Measurements from ENCODE around the gene CDC20B.
"Not testable (repeated sequence)": the region's sequence is repeated elsewhere in the genome, so short reads cannot be mapped to it uniquely, and the experiment has no call there.

The CDC20B gene

DNA sequence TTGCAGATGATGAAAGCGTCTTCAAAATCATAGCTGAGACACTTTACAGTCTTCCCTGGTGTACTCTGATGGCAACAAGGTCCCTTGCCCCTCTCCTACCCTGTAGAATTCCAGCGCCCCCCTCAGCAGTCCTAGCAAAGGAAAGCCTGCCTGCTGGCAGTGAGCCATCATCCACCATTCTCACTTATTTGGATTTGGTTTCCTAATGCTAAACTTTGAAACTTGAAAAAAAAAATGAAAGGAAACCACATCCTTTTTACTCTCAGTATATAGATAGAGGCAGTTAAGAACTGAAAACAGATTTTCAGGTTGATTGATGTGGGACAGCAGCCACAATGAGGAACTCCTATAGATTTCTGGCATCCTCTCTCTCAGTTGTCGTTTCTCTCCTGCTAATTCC is 70.6 kb downstream of the CDC20B start, which contains the start of gene GZMA:
Gene GZMA (plus strand): TSS at position 299 of the 400 bp plus-strand sequence. CDS start 37 bp downstream, at position 336.
- H3K27ac ChIP-seq (replicated peaks), result no peak within 1 kb of the TSS
- no peak for DNase-seq (ENCODE audit: low read depth in 1 of 2, low spot score in 1 of 2)

GRCh38 chr5:55101556-55102276 is 71.3 kb downstream of the CDC20B start:
- TF ChIP-seq REST (IDR thresholded peaks at IDR 0.05; ENCODE audit: insufficient replicate concordance, low read depth), result no peak
- H3K27ac ChIP-seq (replicated peaks), result no peak overlapping the region
- H3K27me3 ChIP-seq (ENCODE audit: insufficient read depth, poor library complexity, severe bottlenecking), result no peaks in the 10 kb centered on the region
- H3K4me3 ChIP-seq (replicated peaks; ENCODE audit: insufficient read depth, low read length), result no peak overlapping the region
- DNase-seq (ENCODE audit: low read depth in 1 of 2, low spot score in 1 of 2), result no peak

More for the DNA sequence above, 70.6 kb downstream of the CDC20B start, which contains the start of gene GZMA:
- TF ChIP-seq POLR2AphosphoS5 (IDR thresholded peaks at IDR 0.05; ENCODE audit: low read depth) (no peak), GABPA (IDR thresholded peaks at IDR 0.05; ENCODE audit: low read depth) (no peak), CTCF (IDR thresholded peaks at IDR 0.05; ENCODE audit: insufficient read depth, low read length) (no peak), SPI1 (IDR thresholded peaks at IDR 0.05; ENCODE audit: borderline replicate concordance, low read depth) (no peak), REST (IDR thresholded peaks at IDR 0.05; ENCODE audit: insufficient replicate concordance, low read depth) (no peak)
- H3K4me3 ChIP-seq (replicated peaks; ENCODE audit: insufficient read depth, low read length), result no peak within 1 kb of the TSS
- H3K27me3 ChIP-seq (ENCODE audit: insufficient read depth, poor library complexity, severe bottlenecking), result no peaks in the 10 kb centered on the region

- not testable (repeated sequence) for H3K4me3 ChIP-seq (replicated peaks; ENCODE audit: insufficient read depth, low read length); DNase-seq (ENCODE audit: low read depth in 1 of 2, low spot score in 1 of 2); H3K27me3 ChIP-seq (ENCODE audit: insufficient read depth, poor library complexity, severe bottlenecking); H3K27ac ChIP-seq (replicated peaks)
Observed at GRCh38 chr5:55101148-55101547, 71.8 kb downstream of the CDC20B start.

DNA sequence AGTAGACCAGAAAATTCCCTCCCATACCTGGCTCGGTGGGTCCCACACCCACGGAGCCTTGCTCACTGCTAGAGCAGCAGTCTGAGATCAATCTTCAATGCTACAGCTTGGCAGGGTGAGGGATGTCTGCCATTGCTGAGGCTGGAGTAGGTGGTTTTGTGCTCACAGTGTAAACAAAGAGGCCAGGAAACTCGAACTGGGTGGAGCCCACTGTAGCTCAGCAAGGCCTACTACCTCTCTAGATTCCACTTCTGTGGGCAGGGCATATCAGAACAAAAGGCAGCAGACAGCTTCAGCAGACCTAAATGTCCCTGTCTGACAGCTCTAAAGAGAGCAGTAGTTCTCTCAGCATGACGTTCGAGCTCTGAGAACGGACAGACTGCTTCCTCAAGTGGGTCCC is 76.1 kb downstream of the CDC20B start:
- no peak for TF ChIP-seq REST (IDR thresholded peaks at IDR 0.05; ENCODE audit: insufficient replicate concordance, low read depth)
- TF ChIP-seq POLR2AphosphoS5 (IDR thresholded peaks at IDR 0.05; ENCODE audit: low read depth), result no peak
- no peak for TF ChIP-seq GABPA (IDR thresholded peaks at IDR 0.05; ENCODE audit: low read depth)
- no peak for TF ChIP-seq SPI1 (IDR thresholded peaks at IDR 0.05; ENCODE audit: borderline replicate concordance, low read depth)
- TF ChIP-seq CTCF (IDR thresholded peaks at IDR 0.05; ENCODE audit: insufficient read depth, low read length), result no peak
- Histone ChIP-seq H3K4me3 (replicated peaks; ENCODE audit: insufficient read depth, low read length) (no peak overlapping the region), H3K27ac (replicated peaks) (no peak overlapping the region), H3K27me3 (ENCODE audit: insufficient read depth, poor library complexity, severe bottlenecking) (no peaks in the 10 kb centered on the region)
- DNase-seq (ENCODE audit: low read depth in 1 of 2, low spot score in 1 of 2), result no peak
